Activated gamma-delta T cell treated with Interleukin-2 at 50 U/mL for 16 hours (primary cell): ENCODE results near the gene C3orf18.

Source experiments
- DNase-seq: peaks from one replicate; pipeline ENCODE4 v3.0.0-alpha.2; 2020

C3orf18 gene

GRCh38 chr3:50567386-50568167 lies at the start of gene C3orf18:
C3orf18 (minus strand) TSS chr3:50567747; CDS start chr3:50565699, 2,048 bp downstream.
- peak; percentile 94 for DNase-seq

GRCh38 chr3:50616770-50617095 lies 49.2 kb upstream of the C3orf18 start:
- DNase-seq, result peak; percentile 94

- DNase-seq, result peak; percentile 79
These were observed 48.6 kb upstream of the C3orf18 start for GRCh38 chr3:50616003-50616769.

- DNase-seq, result no peak
These were observed 47.6 kb upstream of the C3orf18 start for GRCh38 chr3:50615190-50615589.

- no peak for DNase-seq
These were observed 45.7 kb upstream of the C3orf18 start for GRCh38 chr3:50612970-50613846.

- no peak for DNase-seq
These were observed 44.8 kb upstream of the C3orf18 start for GRCh38 chr3:50612234-50612882.

- peak; percentile 93 for DNase-seq
These were observed 44.1 kb upstream of the C3orf18 start, which contains the start of gene CISH for GRCh38 chr3:50611464-50612233. CISH (minus strand) TSS chr3:50611774; CDS start chr3:50611650, 124 bp downstream.

- DNase-seq, result no peak
These were observed 43.5 kb upstream of the C3orf18 start for GRCh38 chr3:50610992-50611463.

GRCh38 chr3:50610181-50610971 lies 42.8 kb upstream of the C3orf18 start:
- no peak for DNase-seq

GRCh38 chr3:50609763-50610085 lies 42.2 kb upstream of the C3orf18 start:
- no peak for DNase-seq

GRCh38 chr3:50609071-50609762 lies 41.7 kb upstream of the C3orf18 start:
- DNase-seq, result no peak

GRCh38 chr3:50608278-50608677 lies 40.7 kb upstream of the C3orf18 start:
- DNase-seq, result no peak

- no peak for DNase-seq
These were observed 39.9 kb upstream of the C3orf18 start for GRCh38 chr3:50607271-50608091.

- peak; percentile 64 for DNase-seq
These were observed 39.0 kb upstream of the C3orf18 start for GRCh38 chr3:50606596-50606995.

GRCh38 chr3:50605901-50606326 lies 38.4 kb upstream of the C3orf18 start:
- DNase-seq, result no peak

- no peak for DNase-seq
These were observed 37.4 kb upstream of the C3orf18 start for GRCh38 chr3:50604628-50605588.

GRCh38 chr3:50604110-50604621 lies 36.6 kb upstream of the C3orf18 start:
- no peak for DNase-seq
